ENCODE results near the gene ATOH8.

Gene ATOH8

DNA sequence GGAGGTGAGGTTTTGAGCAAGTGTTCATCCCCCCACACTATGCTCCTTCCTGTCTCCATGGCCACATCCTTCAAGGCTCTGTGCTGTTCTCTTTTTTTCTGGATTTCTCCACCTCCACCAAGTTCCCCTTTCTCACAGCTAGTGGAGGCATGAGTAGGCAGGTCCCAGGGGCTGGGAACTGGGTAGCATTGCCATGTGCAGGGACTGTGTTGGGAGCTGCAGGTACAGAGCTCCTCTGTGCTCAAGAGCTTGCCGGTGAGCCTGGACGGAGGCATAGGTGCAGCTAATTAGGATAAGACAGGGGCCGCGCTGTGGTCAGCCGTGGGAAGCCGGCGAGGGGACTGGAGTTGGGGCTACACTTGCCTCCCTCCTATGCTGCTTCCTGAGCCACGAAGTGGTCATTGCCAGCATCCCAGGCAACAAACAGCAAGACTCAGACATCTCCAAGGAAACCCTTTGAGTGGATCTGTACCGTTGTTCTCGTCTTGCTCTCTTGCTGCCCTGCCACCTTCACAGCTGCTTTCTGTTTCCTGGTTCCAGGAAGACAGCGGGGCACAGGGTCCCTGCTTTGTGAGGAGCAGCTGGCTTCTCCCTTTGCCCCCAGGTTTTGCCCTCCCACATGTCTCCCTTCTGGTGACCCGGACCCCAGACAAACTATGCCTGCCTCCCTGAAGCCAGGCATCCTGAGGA is 36.9 kb downstream of the ATOH8 start:
- DNase-seq: no peak

GRCh38 chr2:85791704-85792565 is 38.1 kb downstream of the ATOH8 start:
- DNase-seq: no peak

DNA sequence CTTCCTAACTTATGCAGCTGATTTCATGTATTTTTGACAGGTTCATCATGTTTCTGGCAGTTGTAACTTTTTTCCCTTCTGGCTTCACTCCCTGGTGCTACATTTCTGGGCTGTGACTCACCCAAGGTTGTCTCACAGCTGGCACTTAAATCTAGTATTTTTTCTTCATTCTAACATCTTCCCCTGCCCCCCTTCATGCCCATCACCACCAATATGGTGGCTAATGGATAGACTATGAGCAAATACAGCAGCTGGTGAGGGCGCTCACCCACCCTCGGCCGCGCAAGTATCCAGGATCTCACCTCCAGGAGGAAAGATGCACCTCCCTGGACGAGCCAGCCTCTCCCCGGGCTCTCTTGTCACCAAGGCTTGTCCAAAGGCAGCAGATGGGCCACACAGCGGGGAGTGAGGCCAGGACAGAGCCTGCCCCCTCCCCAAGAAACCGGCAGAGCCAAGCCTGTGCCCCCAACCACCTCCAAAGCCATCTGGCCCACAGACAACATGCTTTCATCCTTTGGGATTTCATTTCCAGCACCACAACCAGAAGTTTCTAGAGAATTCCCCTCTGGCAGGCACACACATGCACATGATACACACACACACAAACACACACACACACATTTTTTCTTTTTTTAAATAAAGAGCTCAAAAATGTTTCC is 39.1 kb downstream of the ATOH8 start:
- no peak for DNase-seq

GRCh38 chr2:85793584-85793983 is 39.8 kb downstream of the ATOH8 start:
- no peak for DNase-seq

GRCh38 chr2:85794038-85794441 is 40.2 kb downstream of the ATOH8 start:
- no peak for DNase-seq

GRCh38 chr2:85794491-85795121 is 40.8 kb downstream of the ATOH8 start:
- DNase-seq: no peak

DNA sequence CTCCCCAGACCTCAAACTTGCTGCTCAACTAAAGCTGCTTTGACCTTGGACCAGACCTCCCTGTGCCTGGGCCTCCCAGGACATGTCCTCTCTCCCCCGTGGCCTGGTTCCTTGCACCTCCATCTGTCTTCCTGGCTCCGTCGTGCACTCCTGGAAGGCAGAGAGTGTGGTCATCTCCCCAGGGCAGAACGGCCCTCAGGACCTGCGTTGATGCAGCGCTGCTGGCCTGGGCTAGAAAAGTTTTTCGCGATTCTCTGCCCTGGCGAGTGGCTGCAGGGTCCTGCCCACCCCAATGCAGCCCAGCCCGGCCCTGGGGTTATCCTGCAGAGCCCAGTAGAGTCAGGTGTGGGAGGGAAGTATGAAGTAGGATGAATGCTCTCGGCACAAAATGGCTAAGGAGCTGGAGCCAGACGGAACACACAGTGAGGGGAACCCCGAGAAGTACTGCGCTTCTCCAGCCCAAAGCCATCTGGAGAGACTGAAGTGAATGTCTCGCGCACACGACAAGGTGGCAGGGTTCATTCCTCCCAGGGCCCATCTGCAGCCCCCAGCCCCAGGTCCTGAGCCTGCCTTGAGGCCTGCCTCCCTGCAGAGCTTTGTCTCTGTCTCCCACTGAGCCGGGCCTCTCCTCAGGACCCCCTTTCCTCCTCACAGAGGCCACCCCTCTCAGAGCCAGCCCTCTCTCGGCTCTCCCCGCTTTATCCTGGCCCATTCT is 41.7 kb downstream of the ATOH8 start:
- no peak for DNase-seq

DNA sequence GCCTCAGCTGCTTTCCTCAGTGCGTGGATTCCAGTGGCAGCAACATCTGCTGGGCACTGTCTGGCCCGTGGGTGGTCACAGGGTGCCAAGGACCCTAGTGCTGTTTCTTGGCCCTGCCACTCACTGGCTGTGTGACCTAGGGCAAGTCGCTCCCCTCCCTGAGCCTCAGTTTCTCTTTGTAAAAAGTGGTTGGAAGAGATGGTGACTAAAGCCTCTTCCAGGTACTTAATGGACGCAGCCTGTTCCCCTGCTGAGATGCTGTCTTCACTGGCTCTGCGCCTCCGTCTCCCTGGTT is 42.2 kb downstream of the ATOH8 start:
- DNase-seq: no peak

DNA sequence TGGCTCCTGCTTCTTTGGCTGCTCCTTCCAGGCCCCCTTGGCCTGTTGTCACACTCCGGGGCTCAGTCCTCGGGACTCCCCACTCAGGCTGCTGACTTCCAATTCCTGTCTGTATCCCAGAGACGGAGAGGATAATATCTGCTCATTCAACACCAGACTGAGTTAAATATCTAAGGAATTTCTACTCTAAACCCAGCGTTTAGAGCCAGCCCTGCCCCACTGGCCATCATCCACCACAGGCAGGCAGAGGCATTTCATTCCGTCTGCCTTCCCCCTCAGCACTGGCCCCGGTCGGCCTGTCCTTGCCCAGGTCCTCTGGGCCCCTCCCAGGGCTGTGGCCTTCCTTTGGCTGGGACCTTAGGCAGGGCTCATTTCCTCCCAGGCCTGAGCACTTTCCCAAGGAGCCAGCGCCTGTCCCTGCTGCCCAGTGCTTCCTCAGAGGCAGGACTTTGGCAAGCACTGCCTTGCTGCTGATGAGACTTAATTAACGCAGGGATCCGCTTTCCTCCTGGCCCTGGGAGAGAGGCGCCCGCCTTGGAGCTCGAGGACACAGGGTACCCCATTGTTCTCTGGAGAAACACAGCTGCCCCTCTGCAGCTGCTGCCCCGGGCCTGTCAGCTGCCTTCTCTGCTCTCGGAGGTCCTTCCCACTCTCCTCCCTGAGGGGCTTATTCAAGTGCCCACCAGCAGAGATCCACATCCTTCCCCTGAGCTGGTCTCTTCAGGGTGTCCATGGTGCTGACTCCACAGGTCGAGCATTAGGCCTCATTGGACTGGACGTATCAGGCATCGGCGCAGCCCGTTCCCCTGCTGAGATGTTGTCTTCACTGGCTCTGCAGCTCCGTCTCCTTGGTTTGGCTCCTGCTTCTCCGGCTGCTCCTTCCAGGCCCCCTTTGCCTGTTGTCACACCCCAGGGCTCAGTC is 42.8 kb downstream of the ATOH8 start:
- DNase-seq: no peak

DNA sequence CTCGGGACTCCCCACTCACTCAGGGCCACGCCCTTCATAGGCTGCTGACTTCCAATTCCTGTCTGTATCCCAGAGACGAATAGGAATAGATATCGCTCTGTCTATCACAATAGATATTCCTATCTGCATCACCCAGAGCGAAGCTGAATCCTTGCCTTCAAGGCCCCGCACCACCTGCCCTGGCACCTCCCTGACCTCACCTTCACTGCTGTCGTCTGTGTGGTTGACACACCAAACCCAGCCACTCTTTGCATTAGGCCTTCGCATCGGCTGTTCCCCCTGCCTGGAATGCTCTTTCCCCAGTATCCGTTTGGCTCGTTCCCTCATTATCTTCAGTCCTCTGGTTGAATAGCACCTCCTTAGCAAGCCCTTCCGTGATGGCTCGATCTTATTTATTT is 43.5 kb downstream of the ATOH8 start:
- no peak for DNase-seq

DNA sequence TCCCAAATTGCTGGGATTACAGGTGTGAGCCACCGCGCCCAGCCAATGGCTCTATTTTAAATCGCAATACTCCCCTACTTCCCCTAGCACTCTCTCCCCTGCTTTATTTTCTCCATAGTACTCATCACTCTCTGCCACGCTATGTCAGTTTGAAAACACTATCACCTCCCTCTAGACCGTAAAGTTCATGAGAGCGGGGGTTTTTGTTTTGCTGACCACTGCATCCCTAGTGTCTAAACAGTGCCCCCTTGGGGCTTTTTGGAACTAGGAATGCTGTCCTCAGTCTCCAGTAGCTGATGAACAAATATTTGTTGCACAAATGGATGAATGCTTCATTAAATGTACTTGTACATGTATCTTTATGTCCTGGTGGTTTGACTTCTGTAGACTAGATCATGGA is 44.1 kb downstream of the ATOH8 start:
- DNase-seq: peak; percentile 25

DNA sequence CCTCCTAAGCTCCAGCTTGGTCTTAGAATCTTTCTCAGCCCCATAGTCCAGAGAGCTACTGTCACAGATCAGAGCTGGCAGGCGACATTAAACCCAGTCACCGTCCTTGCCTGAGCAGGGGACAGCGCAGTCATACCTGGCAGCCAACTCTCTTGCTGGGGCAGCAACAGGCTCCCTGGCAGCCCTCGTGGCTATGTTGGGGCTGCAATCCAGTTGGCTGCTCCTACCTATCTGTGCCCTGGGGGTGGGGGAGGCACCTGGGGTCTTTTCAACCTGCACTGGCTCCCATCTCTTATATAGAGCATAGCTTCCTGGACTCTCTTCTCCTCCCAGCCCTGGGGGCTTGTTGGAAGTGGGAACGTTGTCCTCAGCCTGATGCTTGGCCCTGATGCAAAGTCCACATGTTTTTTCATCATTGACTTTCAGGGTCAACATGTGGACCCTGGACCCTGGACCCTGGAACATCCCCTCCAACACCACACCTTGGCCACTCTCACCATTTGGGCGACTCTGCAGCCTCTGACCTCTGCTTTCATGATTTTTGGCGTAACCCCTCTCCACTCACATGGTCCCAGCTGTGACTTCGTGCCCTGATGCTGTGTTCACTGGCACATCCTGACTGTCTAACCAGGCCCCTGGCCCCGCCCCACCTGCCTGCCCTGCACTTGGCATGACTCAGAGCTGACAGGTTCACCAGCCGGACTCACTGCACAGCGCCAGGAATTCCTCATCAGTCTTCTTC is 45.6 kb downstream of the ATOH8 start:
- DNase-seq: no peak

DNA sequence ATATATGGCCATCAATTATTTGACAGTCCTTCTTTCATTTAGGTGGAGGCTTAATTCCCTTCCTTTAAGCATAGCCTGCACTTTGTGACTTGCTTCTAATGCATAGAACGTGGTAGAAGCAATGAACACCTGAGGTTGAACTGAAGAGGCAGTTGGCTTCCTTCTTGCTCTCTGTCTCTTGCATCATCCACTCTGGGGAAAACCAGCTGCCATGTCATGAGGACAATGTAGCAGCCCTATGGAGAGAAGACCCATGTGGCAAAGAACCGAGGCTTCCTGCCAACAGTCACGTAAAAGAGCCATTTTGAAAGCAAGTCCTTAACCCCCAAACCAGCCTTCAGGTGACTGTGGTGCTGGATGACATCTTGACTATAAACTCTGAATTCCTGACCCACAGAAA is 46.8 kb downstream of the ATOH8 start:
- no peak for DNase-seq

GRCh38 chr2:85801871-85802270 is 48.1 kb downstream of the ATOH8 start:
- DNase-seq: no peak

DNA sequence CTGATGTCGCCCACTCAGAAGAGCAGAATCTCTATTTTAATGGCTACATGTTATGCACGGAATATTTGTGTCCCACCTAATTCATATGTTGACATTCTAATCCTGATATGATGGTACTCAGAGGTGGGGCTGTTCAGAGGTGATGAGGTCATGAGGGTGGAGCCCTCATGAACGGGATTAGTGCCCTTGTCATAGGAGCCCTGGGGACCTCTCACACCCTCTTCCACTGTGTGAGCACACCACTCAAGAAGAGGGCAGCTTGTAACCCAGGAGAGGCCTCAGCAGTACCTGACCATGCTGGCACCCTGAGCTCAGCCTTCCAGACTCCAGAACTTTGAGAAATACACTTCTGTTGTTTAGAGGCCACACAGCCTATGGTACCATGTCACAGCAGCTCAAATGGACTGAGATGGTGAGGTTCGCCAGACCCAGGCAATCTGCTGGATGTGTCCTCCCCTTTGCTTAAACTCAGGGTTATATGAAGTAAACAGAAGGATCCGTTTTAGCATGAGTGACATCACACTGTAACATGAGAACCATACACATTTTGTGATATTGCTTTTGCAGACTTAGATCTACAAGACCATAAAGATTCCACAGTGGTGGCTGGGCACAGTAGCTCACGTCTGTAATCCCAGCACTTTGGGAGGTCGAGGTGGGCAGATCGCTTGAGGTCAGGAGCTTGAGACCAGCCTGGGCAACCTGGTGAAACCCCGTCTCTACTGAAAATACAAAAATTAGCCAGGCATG is 48.7 kb downstream of the ATOH8 start:
- DNase-seq: no peak

- no peak for DNase-seq
These were observed 50.1 kb downstream of the ATOH8 start for GRCh38 chr2:85803704-85804425.

- DNase-seq: peak; percentile 49
These were observed 50.8 kb downstream of the ATOH8 start for GRCh38 chr2:85804583-85804982.

- no peak for DNase-seq
These were observed 52.7 kb downstream of the ATOH8 start for GRCh38 chr2:85806358-85807118.

GRCh38 chr2:85807756-85808155 is 54.0 kb downstream of the ATOH8 start:
- no peak for DNase-seq
